Endothelial cell of umbilical vein (primary cell): Measurements from ENCODE around the gene PPP1R3A. TPM values are rescaled to one million over a fixed set of nuclear protein-coding genes. Genes with fewer than 3 reads are reported as not detected.

Source experiments
- Bru-seq: library from RNA; stranded (reverse); fragments of 400-500 nt; gene quantifications from one replicate; lab custom pipeline; 2021; lab: Mats Ljungman, UMichigan
- BruChase-seq, 2 experiments: library from RNA; stranded (reverse); fragments of 400-500 nt; gene quantifications; one replicate each; lab custom pipeline; 2021; lab: Mats Ljungman, UMichigan
- BruUV-seq: library from RNA; stranded (reverse); fragments of 400-500 nt; replicated peaks from 2 replicates; lab custom pipeline; 2021; lab: Mats Ljungman, UMichigan
- CTCF ChIA-PET: fragments of 300-600, 350-600 bp; sonication (Branson Sonifier 250); formaldehyde crosslinking; loops from one replicate; lab custom pipeline; 2021; ENCODE audit warnings: antibody characterized with exemption, inconsistent platforms; lab: Charles Lee
- POLR2A ChIA-PET: fragments of 300-600, 350-600 bp; sonication (Branson Sonifier 250); formaldehyde crosslinking; loops from one replicate; lab custom pipeline; 2021; ENCODE audit warnings: antibody characterized with exemption, inconsistent platforms; lab: Charles Lee
- DNase-seq: peaks from one replicate; pipeline ENCODE4 v3.0.0-alpha.2; 2011; ENCODE audit warnings: low read depth, low spot score
- FAIRE-seq: peaks from 2 replicates; lab custom pipeline; 2011; peaks lifted over from hg19 to GRCh38; lab: Jason Lieb, UNC
- H2AFZ ChIP-seq: 2 replicates; pipeline ENCODE4 v1.6.0; 2012; ENCODE audit warnings: low read depth, low read length, control low read depth, inconsistent platforms
- H3K27ac ChIP-seq: 2 replicates; pipeline ENCODE4 v1.5.1; 2011; ENCODE audit warnings: low read depth, mild to moderate bottlenecking, control low read depth, low read length, moderate library complexity; ENCODE audit not compliant: insufficient read depth
- H3K27me3 ChIP-seq, 2 experiments: 2 replicates each; pipeline versions ENCODE4 v1.6.0 to v1.6.1; 2011; ENCODE audit warnings: low read length in 2 of 2, mixed read lengths in 1 of 2; ENCODE audit not compliant: control insufficient read depth in 2 of 2, insufficient read depth in 2 of 2
- H3K36me3 ChIP-seq, 2 experiments: 2 replicates in 1 of 2; 3 replicates in 1 of 2; pipeline ENCODE4 v1.5.1; 2011; ENCODE audit warnings: low read length in 2 of 2, mild to moderate bottlenecking in 1 of 2, moderate library complexity in 1 of 2; ENCODE audit not compliant: control insufficient read depth in 2 of 2, insufficient read depth in 2 of 2; ENCODE audit errors: extremely low read depth in 1 of 2
- H3K4me1 ChIP-seq: 3 replicates; pipeline ENCODE4 v1.5.1; 2011; ENCODE audit warnings: mild to moderate bottlenecking, low read length; ENCODE audit not compliant: control insufficient read depth, insufficient read depth; ENCODE audit errors: extremely low read depth
- H3K4me2 ChIP-seq: 2 replicates; pipeline ENCODE4 v1.6.1; 2011; ENCODE audit warnings: low read length, control low read depth, mixed read lengths; ENCODE audit not compliant: insufficient read depth
- H3K4me3 ChIP-seq, 3 experiments: fragments of 200-600 bp in 1 of 3; sonication (generic), shearing (Covaris generic) in 1 of 3; replicated peaks in 1 of 3; 2 replicates each; pipeline ENCODE4 v1.5.1; 2011 to 2016; ENCODE audit warnings: control low read depth in 3 of 3, low read length in 3 of 3, mild to moderate bottlenecking in 2 of 3, inconsistent platforms in 1 of 3, low read depth in 1 of 3, moderate library complexity in 1 of 3; ENCODE audit not compliant: insufficient read depth in 1 of 3
- H3K79me2 ChIP-seq: 2 replicates; pipeline ENCODE4 v1.6.0; 2012; ENCODE audit warnings: low read length, inconsistent platforms; ENCODE audit not compliant: control insufficient read depth, insufficient read depth
- H3K9ac ChIP-seq: replicated peaks from 2 replicates; pipeline ENCODE3; 2011; ENCODE audit warnings: low read length, control low read depth; ENCODE audit not compliant: insufficient read depth; ENCODE audit errors: extremely low read depth
- H3K9me1 ChIP-seq: replicated peaks from 3 replicates; pipeline ENCODE4 v1.6.0; 2011; ENCODE audit warnings: mild to moderate bottlenecking, low read length; ENCODE audit not compliant: control insufficient read depth, insufficient read depth; ENCODE audit errors: extremely low read depth
- H3K9me3 ChIP-seq: replicated peaks from 2 replicates; pipeline ENCODE4 v1.5.1; 2012; ENCODE audit warnings: low read length, inconsistent platforms; ENCODE audit not compliant: control insufficient read depth, insufficient read depth
- H4K20me1 ChIP-seq: replicated peaks from 2 replicates; pipeline ENCODE3; 2011; ENCODE audit warnings: mild to moderate bottlenecking, low read length; ENCODE audit not compliant: control insufficient read depth, insufficient read depth; ENCODE audit errors: extremely low read depth
- EZH2 ChIP-seq: IDR thresholded peaks from 2 replicates; pipeline ENCODE4 v1.6.1; 2012; ENCODE audit warnings: borderline replicate concordance, low read depth, mild to moderate bottlenecking, moderate library complexity, low read length, inconsistent platforms; ENCODE audit not compliant: severe bottlenecking
- FOS ChIP-seq: IDR thresholded peaks from 2 replicates; pipeline ENCODE4 v1.6.1; 2011; ENCODE audit warnings: mild to moderate bottlenecking, low read length, moderate library complexity, borderline replicate concordance; ENCODE audit not compliant: insufficient read depth
- GATA2 ChIP-seq: IDR thresholded peaks from 2 replicates; pipeline ENCODE4 v1.7.0; 2011; ENCODE audit warnings: low read depth, mild to moderate bottlenecking, moderate library complexity, mixed read lengths, low read length; ENCODE audit not compliant: insufficient read length, insufficient read depth
- JUN ChIP-seq: IDR thresholded peaks from 2 replicates; pipeline ENCODE4 v1.6.1; 2011; ENCODE audit warnings: borderline replicate concordance, low read depth; ENCODE audit not compliant: insufficient read length, insufficient read depth
- MAX ChIP-seq: IDR thresholded peaks from 2 replicates; pipeline ENCODE4 v1.6.1; 2011; ENCODE audit not compliant: insufficient read depth, insufficient read length
- MYC ChIP-seq: IDR thresholded peaks from one replicate; pipeline ENCODE4 v1.6.1; 2011; ENCODE audit warnings: mild to moderate bottlenecking, low read depth, low read length
- POLR2A ChIP-seq: IDR thresholded peaks from 2 replicates; pipeline ENCODE4 v1.6.1; 2012; ENCODE audit warnings: low read depth, mild to moderate bottlenecking, control low read depth, low read length
- POLR2AphosphoS5 ChIP-seq: IDR thresholded peaks from 2 replicates; pipeline ENCODE4 v1.6.1; 2012; ENCODE audit warnings: low read depth, mild to moderate bottlenecking, control low read depth, low read length, moderate library complexity; ENCODE audit not compliant: insufficient read depth
- dilution Hi-C: fragments of 300-500 bp; cut with MboI; formaldehyde crosslinking; loops from one replicate; pipeline ENCODE4 v1.15.0; 2019; ENCODE audit warnings: low sequenced_read_pairs; ENCODE audit not compliant: extremely low pct_ligation_motif_present
- intact Hi-C: fragments of 100-400 bp; cut with micrococcal nuclease; formaldehyde crosslinking; loops from one replicate; pipeline ENCODE4 v1.10.0; 2022
- long read RNA-seq: library from polyadenylated mRNA; stranded (forward); transcript quantifications from one replicate; pipeline ENCODE4 v2.0.0, GENCODE V29; 2021
- polyA minus RNA-seq, 3 experiments: library from RNA; depleted of rRNA, polyadenylated mRNA; stranded (reverse); fragments of >200 nt; gene quantifications; 1 replicate in 1 of 3; 2 replicates in 2 of 3; pipeline ENCODE4 v1.2.3, GENCODE V29; 2011
- polyA plus RNA-seq, 4 experiments: library from polyadenylated mRNA; depleted of rRNA in 3 of 4; stranded (reverse) in 3 of 4; unstranded in 1 of 4; fragments of >200 nt; gene quantifications; 2 replicates each; pipeline versions ENCODE4 v1.2.1 to v1.2.3, GENCODE V29; 2011 to 2012; ENCODE audit warnings: missing spikeins in 1 of 4
- total RNA-seq: library from RNA; stranded (reverse); gene quantifications from 2 replicates; pipeline ENCODE4 v1.2.3, GENCODE V29; 2021
- TF ChIP-seq, protein P1 (sequence below), 2 donors: IDR thresholded peaks; 1 replicate in 1 of 2; 2 replicates in 1 of 2; pipeline ENCODE4 v1.5.1; 2011; ENCODE audit warnings: low read length in 2 of 2, mild to moderate bottlenecking in 2 of 2, moderate library complexity in 2 of 2, control low read depth in 1 of 2, inconsistent platforms in 1 of 2, low read depth in 1 of 2; ENCODE audit not compliant: insufficient read depth in 1 of 2; ENCODE audit errors: extremely low read depth in 1 of 2

Gene PPP1R3A, protein sequence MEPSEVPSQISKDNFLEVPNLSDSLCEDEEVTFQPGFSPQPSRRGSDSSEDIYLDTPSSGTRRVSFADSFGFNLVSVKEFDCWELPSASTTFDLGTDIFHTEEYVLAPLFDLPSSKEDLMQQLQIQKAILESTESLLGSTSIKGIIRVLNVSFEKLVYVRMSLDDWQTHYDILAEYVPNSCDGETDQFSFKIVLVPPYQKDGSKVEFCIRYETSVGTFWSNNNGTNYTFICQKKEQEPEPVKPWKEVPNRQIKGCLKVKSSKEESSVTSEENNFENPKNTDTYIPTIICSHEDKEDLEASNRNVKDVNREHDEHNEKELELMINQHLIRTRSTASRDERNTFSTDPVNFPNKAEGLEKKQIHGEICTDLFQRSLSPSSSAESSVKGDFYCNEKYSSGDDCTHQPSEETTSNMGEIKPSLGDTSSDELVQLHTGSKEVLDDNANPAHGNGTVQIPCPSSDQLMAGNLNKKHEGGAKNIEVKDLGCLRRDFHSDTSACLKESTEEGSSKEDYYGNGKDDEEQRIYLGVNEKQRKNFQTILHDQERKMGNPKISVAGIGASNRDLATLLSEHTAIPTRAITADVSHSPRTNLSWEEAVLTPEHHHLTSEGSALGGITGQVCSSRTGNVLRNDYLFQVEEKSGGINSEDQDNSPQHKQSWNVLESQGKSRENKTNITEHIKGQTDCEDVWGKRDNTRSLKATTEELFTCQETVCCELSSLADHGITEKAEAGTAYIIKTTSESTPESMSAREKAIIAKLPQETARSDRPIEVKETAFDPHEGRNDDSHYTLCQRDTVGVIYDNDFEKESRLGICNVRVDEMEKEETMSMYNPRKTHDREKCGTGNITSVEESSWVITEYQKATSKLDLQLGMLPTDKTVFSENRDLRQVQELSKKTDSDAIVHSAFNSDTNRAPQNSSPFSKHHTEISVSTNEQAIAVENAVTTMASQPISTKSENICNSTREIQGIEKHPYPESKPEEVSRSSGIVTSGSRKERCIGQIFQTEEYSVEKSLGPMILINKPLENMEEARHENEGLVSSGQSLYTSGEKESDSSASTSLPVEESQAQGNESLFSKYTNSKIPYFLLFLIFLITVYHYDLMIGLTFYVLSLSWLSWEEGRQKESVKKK
- total RNA-seq = not detected in 2 replicates
- not detected in 2 replicates for polyA plus RNA-seq
- polyA plus RNA-seq (2011; cell fraction: cytosol; rRNA removed) = not detected in 2 replicates
- not detected in 2 replicates for polyA plus RNA-seq (2011; cell fraction: nucleus; rRNA removed)
- not detected in 2 replicates for polyA plus RNA-seq (2012)
- polyA minus RNA-seq = not detected in 2 replicates
- not detected for polyA minus RNA-seq (2011; cell fraction: cytosol; rRNA and poly(A)+ RNA removed)
- not detected in 2 replicates for polyA minus RNA-seq (2011; cell fraction: nucleus; rRNA and poly(A)+ RNA removed)
- Bru-seq, nascent RNA = percentile 6 among the genes with signal in this experiment
- BruChase-seq, experiment 1, labeled RNA remaining after a 6-hour chase = not detected
- BruChase-seq, experiment 2, labeled RNA remaining after a 2-hour chase = not detected
- long read RNA-seq = 0 reads

DNA sequence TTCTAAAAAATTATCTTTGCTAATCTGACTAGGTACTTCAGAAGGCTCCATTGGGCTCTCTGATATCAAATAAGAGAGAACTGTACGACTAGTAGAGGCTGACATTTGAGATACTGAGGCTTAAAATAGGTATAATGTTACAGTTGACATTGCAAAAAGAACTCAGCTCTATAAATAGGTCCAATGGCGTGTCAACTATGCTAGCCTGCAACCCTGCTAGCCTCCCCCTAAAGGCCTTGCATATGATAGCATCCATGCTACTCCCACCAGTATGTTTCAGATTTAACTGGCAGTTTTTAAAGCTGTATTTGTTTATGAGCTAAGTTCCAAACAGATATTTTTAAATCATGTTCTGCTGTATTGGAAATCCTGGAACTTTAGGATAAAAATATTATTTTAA, at the start of gene PPP1R3A:
TSS of gene PPP1R3A (minus strand) at position 64 of the 400 bp plus-strand sequence. CDS start at position 51, 13 bp downstream.
- DNase-seq (no peak), FAIRE-seq (no peak)
- POLR2A ChIA-PET = no interaction called here
- TF ChIP-seq EZH2 = no peak
- TF ChIP-seq MAX = no peak
- TF ChIP-seq JUN = no peak
- no peak for TF ChIP-seq POLR2AphosphoS5
- TF ChIP-seq GATA2 = no peak
- TF ChIP-seq POLR2A = no peak
- TF ChIP-seq FOS = no peak
- TF ChIP-seq MYC = no peak
- TF ChIP-seq, protein P1, sequence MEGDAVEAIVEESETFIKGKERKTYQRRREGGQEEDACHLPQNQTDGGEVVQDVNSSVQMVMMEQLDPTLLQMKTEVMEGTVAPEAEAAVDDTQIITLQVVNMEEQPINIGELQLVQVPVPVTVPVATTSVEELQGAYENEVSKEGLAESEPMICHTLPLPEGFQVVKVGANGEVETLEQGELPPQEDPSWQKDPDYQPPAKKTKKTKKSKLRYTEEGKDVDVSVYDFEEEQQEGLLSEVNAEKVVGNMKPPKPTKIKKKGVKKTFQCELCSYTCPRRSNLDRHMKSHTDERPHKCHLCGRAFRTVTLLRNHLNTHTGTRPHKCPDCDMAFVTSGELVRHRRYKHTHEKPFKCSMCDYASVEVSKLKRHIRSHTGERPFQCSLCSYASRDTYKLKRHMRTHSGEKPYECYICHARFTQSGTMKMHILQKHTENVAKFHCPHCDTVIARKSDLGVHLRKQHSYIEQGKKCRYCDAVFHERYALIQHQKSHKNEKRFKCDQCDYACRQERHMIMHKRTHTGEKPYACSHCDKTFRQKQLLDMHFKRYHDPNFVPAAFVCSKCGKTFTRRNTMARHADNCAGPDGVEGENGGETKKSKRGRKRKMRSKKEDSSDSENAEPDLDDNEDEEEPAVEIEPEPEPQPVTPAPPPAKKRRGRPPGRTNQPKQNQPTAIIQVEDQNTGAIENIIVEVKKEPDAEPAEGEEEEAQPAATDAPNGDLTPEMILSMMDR (IDR thresholded peaks at IDR 0.05; ENCODE audit: extremely low read depth in 1 of 2, insufficient read depth in 1 of 2, low read depth in 1 of 2, low read length in 2 of 2) = no peak
- Histone ChIP-seq H3K9me3 (no peaks in the 10 kb centered on the region), H3K4me1 (no peaks in the 10 kb centered on the region), H4K20me1 (no peaks in the 10 kb centered on the region), H3K27ac (no peak within 1 kb of the TSS), H3K79me2 (no peaks in the 10 kb centered on the region), H3K27me3 (no peaks in the 10 kb centered on the region), H3K9me1 (no peaks in the 10 kb centered on the region), H3K9ac (no peak within 1 kb of the TSS), H3K36me3 (no peaks in the 10 kb centered on the region), H2AFZ (no peak within 1 kb of the TSS), H3K4me3 (no peak within 1 kb of the TSS), H3K4me2 (no peak within 1 kb of the TSS)
- intact Hi-C loops (no loop called here), dilution Hi-C loops (no loop called here)
- CTCF ChIA-PET = interaction anchor here (0.6 to 1.1 kb wide), 2 partner anchors 122 to 145 kb away, joined by 3 to 5 read pairs; no protein-coding TSS in a partner anchor
- BruUV-seq = no TSS peak
